IPS-NIHi11 (cell line): ENCODE results near the gene HPRT1.

Source experiments
- DNase-seq: peaks from one replicate; pipeline ENCODE4 v3.0.0; 2012; ENCODE audit warnings: mixed read lengths, low spot score

HPRT1 gene

GRCh38 chrX:134543288-134543687, 83.3 kb downstream of the HPRT1 start:
- DNase-seq, result no peak

GRCh38 chrX:134544135-134544512, 84.2 kb downstream of the HPRT1 start:
- no peak for DNase-seq

- DNase-seq, result no peak
These were observed 84.7 kb downstream of the HPRT1 start for GRCh38 chrX:134544513-134545151.

GRCh38 chrX:134545510-134545909, 85.5 kb downstream of the HPRT1 start:
- DNase-seq, result no peak

GRCh38 chrX:134546187-134546586, 86.2 kb downstream of the HPRT1 start:
- no peak for DNase-seq

- DNase-seq, result no peak
These were observed 87.2 kb downstream of the HPRT1 start for GRCh38 chrX:134547047-134547679.

GRCh38 chrX:134548257-134549201, 88.6 kb downstream of the HPRT1 start:
- no peak for DNase-seq
